T-helper 2 cell treated with Interferon-gamma antibody and Interleukin-4, amounts not matched to agents 5 μg/mL and 100 μg/mL, for 36 hours (primary cell): ENCODE measurements around the gene TTC21A.

Experiments
- DNase-seq: peaks from one replicate; pipeline ENCODE4 v3.0.0; 2021; ENCODE audit warnings: low spot score
- H3K27ac Mint-ChIP-seq: one replicate; pipeline ENCODE4 v1.8.0; 2021; ENCODE audit warnings: mild to moderate bottlenecking, mixed read lengths
- H3K27me3 Mint-ChIP-seq: one replicate; pipeline ENCODE4 v1.8.0; 2021; ENCODE audit warnings: low read depth, mixed read lengths
- H3K36me3 Mint-ChIP-seq: one replicate; pipeline ENCODE4 v1.8.0; 2021; ENCODE audit warnings: low read depth, mixed read lengths
- H3K4me1 Mint-ChIP-seq: one replicate; pipeline ENCODE4 v1.8.0; 2021; ENCODE audit warnings: low read depth, mixed read lengths
- H3K4me3 Mint-ChIP-seq: one replicate; pipeline ENCODE4 v1.8.0; 2022; ENCODE audit warnings: mild to moderate bottlenecking, moderate library complexity, mixed read lengths
- H3K9me3 Mint-ChIP-seq: one replicate; pipeline ENCODE4 v1.8.0; 2021; ENCODE audit warnings: mixed read lengths

Gene TTC21A

GRCh38 chr3:39086144-39086543 lies 21.3 kb upstream of the TTC21A start:
- H3K4me3 Mint-ChIP-seq: no peak overlapping the region
- H3K4me1 Mint-ChIP-seq: no peaks in the 10 kb centered on the region
- no peak for DNase-seq
- H3K27me3 Mint-ChIP-seq: no peaks in the 10 kb centered on the region
- peaks cover 18% of the 10 kb centered on the region for H3K36me3 Mint-ChIP-seq
- no peaks in the 10 kb centered on the region for H3K9me3 Mint-ChIP-seq
- H3K27ac Mint-ChIP-seq: no peak overlapping the region

GRCh38 chr3:39088456-39088855 lies 19.0 kb upstream of the TTC21A start:
- Mint-ChIP-seq H3K9me3 (no peaks in the 10 kb centered on the region), H3K27ac (no peak overlapping the region), H3K36me3 (peaks cover 16% of the 10 kb centered on the region), H3K27me3 (no peaks in the 10 kb centered on the region), H3K4me3 (no peak overlapping the region), H3K4me1 (no peaks in the 10 kb centered on the region)
- DNase-seq: no peak

- Mint-ChIP-seq H3K36me3 (peaks cover 16% of the 10 kb centered on the region), H3K4me1 (no peaks in the 10 kb centered on the region), H3K27me3 (no peaks in the 10 kb centered on the region), H3K4me3 (no peak overlapping the region), H3K9me3 (no peaks in the 10 kb centered on the region), H3K27ac (no peak overlapping the region)
- DNase-seq: no peak
Observed at GRCh38 chr3:39088889-39089288, 18.6 kb upstream of the TTC21A start.

- no peak for DNase-seq
- Mint-ChIP-seq H3K4me3 (no peak overlapping the region), H3K4me1 (no peaks in the 10 kb centered on the region), H3K9me3 (no peaks in the 10 kb centered on the region), H3K27me3 (no peaks in the 10 kb centered on the region), H3K36me3 (peaks cover 23% of the 10 kb centered on the region), H3K27ac (no peak overlapping the region)
Observed at GRCh38 chr3:39090922-39091321, 16.6 kb upstream of the TTC21A start.

GRCh38 chr3:39094851-39095677 lies 12.4 kb upstream of the TTC21A start:
- Mint-ChIP-seq H3K9me3 (no peaks in the 10 kb centered on the region), H3K4me3 (no peak overlapping the region), H3K4me1 (no peaks in the 10 kb centered on the region), H3K36me3 (peaks cover 23% of the 10 kb centered on the region), H3K27ac (no peak overlapping the region), H3K27me3 (no peaks in the 10 kb centered on the region)
- DNase-seq: no peak

- Mint-ChIP-seq H3K36me3 (peaks cover 23% of the 10 kb centered on the region), H3K4me3 (no peak overlapping the region), H3K27ac (no peak overlapping the region), H3K4me1 (no peaks in the 10 kb centered on the region), H3K9me3 (no peaks in the 10 kb centered on the region), H3K27me3 (no peaks in the 10 kb centered on the region)
- no peak for DNase-seq
Observed at GRCh38 chr3:39095778-39096177, 11.7 kb upstream of the TTC21A start.

GRCh38 chr3:39096775-39097174 lies 10.7 kb upstream of the TTC21A start:
- no peak for DNase-seq
- Mint-ChIP-seq H3K4me3 (no peak overlapping the region), H3K27me3 (no peaks in the 10 kb centered on the region), H3K4me1 (peaks cover 2% of the 10 kb centered on the region), H3K9me3 (no peaks in the 10 kb centered on the region), H3K36me3 (peaks cover 26% of the 10 kb centered on the region), H3K27ac (no peak overlapping the region)

- Mint-ChIP-seq H3K27ac (no peak overlapping the region), H3K27me3 (no peaks in the 10 kb centered on the region), H3K36me3 (peaks cover 23% of the 10 kb centered on the region), H3K4me3 (no peak overlapping the region), H3K9me3 (no peaks in the 10 kb centered on the region), H3K4me1 (peaks cover 8% of the 10 kb centered on the region)
- no peak for DNase-seq
Observed at GRCh38 chr3:39097716-39098472, 9.6 kb upstream of the TTC21A start.

- H3K4me1 Mint-ChIP-seq: peaks cover 11% of the 10 kb centered on the region
- no peak for DNase-seq
- H3K27me3 Mint-ChIP-seq: no peaks in the 10 kb centered on the region
- H3K36me3 Mint-ChIP-seq: peaks cover 22% of the 10 kb centered on the region
- no peaks in the 10 kb centered on the region for H3K9me3 Mint-ChIP-seq
- H3K27ac Mint-ChIP-seq: no peak overlapping the region
- no peak overlapping the region for H3K4me3 Mint-ChIP-seq
Observed at GRCh38 chr3:39098473-39099000, 8.9 kb upstream of the TTC21A start.

- Mint-ChIP-seq H3K4me3 (no peak overlapping the region), H3K36me3 (peaks cover 16% of the 10 kb centered on the region), H3K27me3 (no peaks in the 10 kb centered on the region), H3K4me1 (peaks cover 11% of the 10 kb centered on the region), H3K9me3 (no peaks in the 10 kb centered on the region), H3K27ac (no peak overlapping the region)
- no peak for DNase-seq
Observed at GRCh38 chr3:39099242-39099641, 8.2 kb upstream of the TTC21A start.

- H3K4me3 Mint-ChIP-seq: no peak overlapping the region
- no peak overlapping the region for H3K27ac Mint-ChIP-seq
- H3K4me1 Mint-ChIP-seq: peaks cover 12% of the 10 kb centered on the region
- H3K27me3 Mint-ChIP-seq: no peaks in the 10 kb centered on the region
- DNase-seq: no peak
- H3K36me3 Mint-ChIP-seq: peaks cover 15% of the 10 kb centered on the region
- no peaks in the 10 kb centered on the region for H3K9me3 Mint-ChIP-seq
Observed at GRCh38 chr3:39099738-39100499, 7.6 kb upstream of the TTC21A start.

GRCh38 chr3:39100500-39100886 lies 7.0 kb upstream of the TTC21A start:
- H3K27me3 Mint-ChIP-seq: no peaks in the 10 kb centered on the region
- no peak overlapping the region for H3K4me3 Mint-ChIP-seq
- H3K27ac Mint-ChIP-seq: no peak overlapping the region
- no peaks in the 10 kb centered on the region for H3K9me3 Mint-ChIP-seq
- H3K36me3 Mint-ChIP-seq: peaks cover 12% of the 10 kb centered on the region
- H3K4me1 Mint-ChIP-seq: peaks cover 16% of the 10 kb centered on the region
- DNase-seq: no peak

- Mint-ChIP-seq H3K36me3 (peaks cover 12% of the 10 kb centered on the region), H3K27ac (no peak overlapping the region), H3K27me3 (no peaks in the 10 kb centered on the region), H3K4me3 (no peak overlapping the region), H3K4me1 (peaks cover 22% of the 10 kb centered on the region), H3K9me3 (no peaks in the 10 kb centered on the region)
- DNase-seq: no peak
Observed at GRCh38 chr3:39101022-39101689, 6.3 kb upstream of the TTC21A start.
